ENCODE results near the gene ARHGAP12. TPM values are rescaled to one million over a fixed set of nuclear protein-coding genes. Genes with fewer than 3 reads are reported as not detected.
"Not testable (repeated sequence)": the region's sequence is repeated elsewhere in the genome, so short reads cannot be mapped to it uniquely, and the experiment has no call there.

Gene ARHGAP12
- total RNA-seq, 2 donors from 2014 or later: 26.3 to 37.2 TPM

- Histone ChIP-seq H3K4me1 (ENCODE audit: control insufficient read depth in 1 of 2, low read depth in 2 of 2) (no peaks in the 10 kb centered on the region), H3K27me3 (replicated peaks; ENCODE audit: insufficient read depth) (no peaks in the 10 kb centered on the region), H3K4me3 (no peak overlapping the region), H3K36me3 (no peaks in the 10 kb centered on the region), H3K27ac (no peak overlapping the region), H3K9me3 (no peaks in the 10 kb centered on the region)
- DNase-seq (ENCODE audit: low spot score): no peak
- ATAC-seq (ENCODE audit: insufficient number of reproducible peaks, low FRiP score, low read depth): no peak
- TF ChIP-seq CTCF (IDR thresholded peaks at IDR 0.05): no peak
Observed at GRCh38 chr10:31972519-31973041, 43.9 kb upstream of the ARHGAP12 start.

- not testable (repeated sequence) for H3K4me3 ChIP-seq; H3K36me3 ChIP-seq; DNase-seq (ENCODE audit: low spot score); H3K27me3 ChIP-seq (replicated peaks; ENCODE audit: insufficient read depth); H3K4me1 ChIP-seq (ENCODE audit: control insufficient read depth in 1 of 2, low read depth in 2 of 2); H3K9me3 ChIP-seq; ATAC-seq (ENCODE audit: insufficient number of reproducible peaks, low FRiP score, low read depth); H3K27ac ChIP-seq
Observed at GRCh38 chr10:31969847-31970246, 41.2 kb upstream of the ARHGAP12 start.

GRCh38 chr10:31963589-31963980 lies 35.0 kb upstream of the ARHGAP12 start:
- no peaks in the 10 kb centered on the region for H3K27me3 ChIP-seq (replicated peaks; ENCODE audit: insufficient read depth)
- no peaks in the 10 kb centered on the region for H3K9me3 ChIP-seq
- TF ChIP-seq CTCF (IDR thresholded peaks at IDR 0.05): no peak
- no peak overlapping the region for H3K27ac ChIP-seq
- no peak for DNase-seq (ENCODE audit: low spot score)
- H3K4me1 ChIP-seq (ENCODE audit: control insufficient read depth in 1 of 2, low read depth in 2 of 2): no peaks in the 10 kb centered on the region
- H3K4me3 ChIP-seq: no peak overlapping the region
- no peak for ATAC-seq (ENCODE audit: insufficient number of reproducible peaks, low FRiP score, low read depth)
- no peaks in the 10 kb centered on the region for H3K36me3 ChIP-seq

GRCh38 chr10:31962826-31963588 lies 34.4 kb upstream of the ARHGAP12 start:
- H3K27ac ChIP-seq: no peak overlapping the region
- no peaks in the 10 kb centered on the region for H3K4me1 ChIP-seq (ENCODE audit: control insufficient read depth in 1 of 2, low read depth in 2 of 2)
- no peaks in the 10 kb centered on the region for H3K9me3 ChIP-seq
- H3K36me3 ChIP-seq: no peaks in the 10 kb centered on the region
- no peak for ATAC-seq (ENCODE audit: insufficient number of reproducible peaks, low FRiP score, low read depth)
- no peaks in the 10 kb centered on the region for H3K27me3 ChIP-seq (replicated peaks; ENCODE audit: insufficient read depth)
- no peak for DNase-seq (ENCODE audit: low spot score)
- no peak for TF ChIP-seq CTCF (IDR thresholded peaks at IDR 0.05)
- no peak overlapping the region for H3K4me3 ChIP-seq

- ATAC-seq (ENCODE audit: insufficient number of reproducible peaks, low FRiP score, low read depth) (no peak), DNase-seq (ENCODE audit: low spot score) (no peak)
- Histone ChIP-seq H3K9me3 (no peaks in the 10 kb centered on the region), H3K27ac (no peak overlapping the region), H3K4me1 (ENCODE audit: control insufficient read depth in 1 of 2, low read depth in 2 of 2) (no peaks in the 10 kb centered on the region), H3K27me3 (replicated peaks; ENCODE audit: insufficient read depth) (no peaks in the 10 kb centered on the region), H3K4me3 (no peak overlapping the region), H3K36me3 (no peaks in the 10 kb centered on the region)
- TF ChIP-seq CTCF (IDR thresholded peaks at IDR 0.05): no peak
Observed at GRCh38 chr10:31961277-31962074, 32.8 kb upstream of the ARHGAP12 start.
